ENCODE results near the gene DNAJA4.

DNAJA4 gene

DNA sequence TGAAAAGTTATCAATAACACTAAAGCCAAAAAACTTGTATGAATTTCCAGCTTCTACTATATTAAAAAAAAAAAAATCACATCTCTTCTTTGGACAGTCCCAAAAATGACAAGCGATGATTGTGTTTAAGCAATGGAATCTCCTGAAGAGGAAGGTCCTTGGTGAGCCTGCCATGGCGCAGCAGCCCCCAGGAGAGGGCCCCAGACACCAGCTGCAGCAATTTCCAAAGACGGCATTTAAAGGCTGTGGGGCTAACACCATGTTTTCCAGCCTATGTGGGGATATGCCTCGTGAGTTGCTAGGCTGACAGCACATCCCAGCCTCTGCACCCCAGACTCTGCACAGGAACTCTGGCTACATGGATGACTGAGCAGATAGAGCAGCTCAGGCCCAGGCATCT, 20.4 kb downstream of the DNAJA4 start:
- Histone ChIP-seq H3K36me3 (ENCODE audit: control insufficient read depth, insufficient read depth, low read length, severe bottlenecking) (peaks cover 98% of the 10 kb centered on the region), H3K27me3 (replicated peaks; ENCODE audit: control insufficient read depth, insufficient read depth, low read length) (no peaks in the 10 kb centered on the region), H3K4me1 (ENCODE audit: control insufficient read depth, insufficient read depth, low read length) (no peaks in the 10 kb centered on the region), H3K9me3 (ENCODE audit: control insufficient read depth, low read length) (no peaks in the 10 kb centered on the region), H3K9ac (ENCODE audit: low read length) (no peak overlapping the region), H3K4me3 (ENCODE audit: low read length) (no peak overlapping the region)
- DNase-seq (ENCODE audit: low read depth) = no peak

DNA sequence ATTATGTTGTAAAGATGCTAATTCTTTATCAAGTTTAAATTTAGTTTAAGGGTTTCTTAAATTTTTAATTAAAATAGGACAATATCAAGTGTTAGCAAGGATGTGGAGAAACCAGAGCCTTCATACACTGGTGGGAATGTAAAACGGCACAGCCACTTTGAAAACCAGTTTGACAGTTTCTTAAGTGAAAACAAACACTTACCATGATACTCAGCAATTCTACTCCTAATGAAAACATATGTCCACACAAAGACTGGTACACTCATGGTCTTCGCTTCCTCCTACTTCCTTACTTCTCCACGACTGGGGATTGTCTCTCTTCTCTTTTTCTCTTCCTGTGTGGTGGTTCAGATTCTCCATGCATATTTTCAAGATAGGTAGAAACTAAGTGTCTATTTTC, 25.9 kb downstream of the DNAJA4 start:
- Histone ChIP-seq H3K4me1 (ENCODE audit: control insufficient read depth, insufficient read depth, low read length) (no peaks in the 10 kb centered on the region), H3K36me3 (ENCODE audit: control insufficient read depth, insufficient read depth, low read length, severe bottlenecking) (peaks cover 94% of the 10 kb centered on the region), H3K27me3 (replicated peaks; ENCODE audit: control insufficient read depth, insufficient read depth, low read length) (no peaks in the 10 kb centered on the region), H3K4me3 (ENCODE audit: low read length) (no peak overlapping the region), H3K9me3 (ENCODE audit: control insufficient read depth, low read length) (no peaks in the 10 kb centered on the region), H3K9ac (ENCODE audit: low read length) (no peak overlapping the region)
- DNase-seq (ENCODE audit: low read depth) = no peak

DNA sequence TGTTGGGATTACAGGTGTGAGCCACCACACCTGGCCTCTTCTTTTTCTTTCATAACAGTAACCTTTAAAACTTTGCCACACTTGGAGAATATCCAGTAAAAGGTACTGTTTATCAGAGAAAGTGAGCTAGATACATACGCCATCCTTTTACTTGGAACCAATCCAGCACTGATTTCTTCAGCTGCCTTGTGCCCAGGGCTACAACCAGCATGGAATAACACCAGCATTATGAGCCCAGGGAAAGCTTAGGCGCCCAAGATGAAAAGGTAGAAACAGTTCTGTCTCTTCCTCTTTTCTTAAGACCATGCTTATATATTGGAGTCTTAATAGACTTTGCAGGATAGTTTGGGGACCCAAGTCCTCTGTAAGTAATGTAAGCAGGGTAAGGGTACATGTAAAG, 26.7 kb downstream of the DNAJA4 start:
- Histone ChIP-seq H3K36me3 (ENCODE audit: control insufficient read depth, insufficient read depth, low read length, severe bottlenecking) (peaks cover 90% of the 10 kb centered on the region), H3K9me3 (ENCODE audit: control insufficient read depth, low read length) (no peaks in the 10 kb centered on the region), H3K4me3 (ENCODE audit: low read length) (no peak overlapping the region), H3K27me3 (replicated peaks; ENCODE audit: control insufficient read depth, insufficient read depth, low read length) (no peaks in the 10 kb centered on the region), H3K4me1 (ENCODE audit: control insufficient read depth, insufficient read depth, low read length) (no peaks in the 10 kb centered on the region), H3K9ac (ENCODE audit: low read length) (no peak overlapping the region)
- no peak for DNase-seq (ENCODE audit: low read depth)

DNA sequence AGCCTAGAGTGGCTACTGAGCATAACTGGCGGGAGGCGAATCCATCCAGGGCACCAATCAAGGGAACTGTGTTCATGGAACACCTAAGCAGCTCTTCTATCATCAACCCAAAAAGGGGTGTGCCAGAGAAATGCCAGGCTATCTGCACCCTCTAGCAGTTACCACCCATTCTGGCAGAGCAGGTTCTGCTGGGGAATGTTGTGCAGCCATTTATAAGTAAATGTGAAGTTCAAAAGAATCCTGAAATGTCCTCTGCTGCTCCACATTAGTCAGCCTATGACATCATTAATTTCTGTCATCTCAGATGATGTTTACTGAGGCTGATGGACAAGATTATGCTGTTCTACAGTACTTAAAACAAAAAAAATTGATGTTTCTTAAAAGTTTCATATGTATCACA, 27.3 kb downstream of the DNAJA4 start:
- Histone ChIP-seq H3K9me3 (ENCODE audit: control insufficient read depth, low read length) (no peaks in the 10 kb centered on the region), H3K4me3 (ENCODE audit: low read length) (no peak overlapping the region), H3K9ac (ENCODE audit: low read length) (no peak overlapping the region), H3K36me3 (ENCODE audit: control insufficient read depth, insufficient read depth, low read length, severe bottlenecking) (peaks cover 83% of the 10 kb centered on the region), H3K27me3 (replicated peaks; ENCODE audit: control insufficient read depth, insufficient read depth, low read length) (no peaks in the 10 kb centered on the region), H3K4me1 (ENCODE audit: control insufficient read depth, insufficient read depth, low read length) (no peaks in the 10 kb centered on the region)
- no peak for DNase-seq (ENCODE audit: low read depth)

DNA sequence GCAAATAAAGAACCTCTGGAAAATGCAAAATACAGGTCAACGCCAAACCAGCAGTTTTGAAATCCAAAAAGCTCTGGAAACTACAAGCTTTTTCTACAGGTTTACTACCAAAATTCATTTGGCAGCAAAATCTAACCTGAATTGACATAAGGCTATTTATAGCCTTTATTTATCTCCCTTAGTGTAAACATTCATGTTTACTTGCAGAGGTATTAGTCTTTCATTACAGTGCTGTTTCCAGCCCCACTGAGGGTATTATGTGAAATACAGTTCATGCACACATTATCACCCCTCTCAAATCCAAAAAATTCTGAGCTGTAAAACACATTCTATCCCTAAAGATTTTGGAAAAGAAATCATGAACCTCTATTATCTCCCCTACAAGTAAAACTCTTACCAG, 27.9 kb downstream of the DNAJA4 start:
- peaks cover 78% of the 10 kb centered on the region for H3K36me3 ChIP-seq (ENCODE audit: control insufficient read depth, insufficient read depth, low read length, severe bottlenecking)
- no peak overlapping the region for H3K4me3 ChIP-seq (ENCODE audit: low read length)
- H3K9ac ChIP-seq (ENCODE audit: low read length) = no peak overlapping the region
- H3K4me1 ChIP-seq (ENCODE audit: control insufficient read depth, insufficient read depth, low read length) = no peaks in the 10 kb centered on the region
- H3K9me3 ChIP-seq (ENCODE audit: control insufficient read depth, low read length) = no peaks in the 10 kb centered on the region
- no peaks in the 10 kb centered on the region for H3K27me3 ChIP-seq (replicated peaks; ENCODE audit: control insufficient read depth, insufficient read depth, low read length)
- DNase-seq (ENCODE audit: low read depth) = no peak

DNA sequence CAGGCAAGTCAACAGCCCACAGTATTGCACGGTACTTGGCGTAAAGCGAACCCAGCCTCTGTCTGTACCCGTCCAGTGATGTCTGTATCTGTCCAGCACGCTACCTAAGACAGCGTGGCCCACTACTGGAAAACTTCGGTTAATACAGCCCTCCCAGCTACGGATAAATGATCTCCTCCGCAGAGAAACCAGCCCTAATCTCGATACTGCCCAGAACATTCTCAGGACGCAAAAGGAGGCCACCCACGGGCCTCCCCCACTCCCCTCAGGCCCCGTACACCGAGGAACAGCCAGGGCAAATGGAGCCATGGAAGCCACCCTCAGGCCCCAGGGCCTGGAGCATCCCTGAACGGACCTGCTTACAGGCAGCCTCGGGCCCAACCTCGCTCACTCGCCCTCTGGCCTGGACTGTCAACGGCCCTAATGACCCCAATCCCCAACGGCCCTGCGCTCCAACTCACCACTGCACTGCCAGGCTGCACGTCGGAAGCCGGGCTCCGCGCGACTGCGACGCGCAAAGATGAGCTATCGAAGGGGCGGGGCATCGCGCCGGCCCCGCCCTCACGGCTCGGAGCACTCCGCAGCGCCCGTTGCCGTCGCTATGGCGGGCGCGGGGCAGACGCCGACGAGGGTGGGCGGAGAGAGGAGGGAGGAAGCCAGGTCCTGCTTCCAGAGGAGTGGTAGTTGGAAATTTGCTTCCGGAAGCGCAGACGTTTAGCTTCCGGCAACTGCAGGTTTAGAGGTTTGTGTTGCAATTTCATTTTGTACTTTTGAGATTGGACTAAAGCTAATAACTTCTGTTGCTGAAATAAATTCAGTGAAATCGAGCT, 35.0 kb downstream of the DNAJA4 start, which contains the start of gene SKIC8:
TSS of gene SKIC8 (minus strand) at position 509 of the 830 bp plus-strand sequence. CDS start 3,923 bp downstream, outside the sequence.
- Histone ChIP-seq H3K27me3 (replicated peaks; ENCODE audit: control insufficient read depth, insufficient read depth, low read length) (no peaks in the 10 kb centered on the region), H3K4me3 (ENCODE audit: low read length) (peak within 1 kb of the TSS; percentile 90), H3K36me3 (ENCODE audit: control insufficient read depth, insufficient read depth, low read length, severe bottlenecking) (peaks cover 12% of the 10 kb centered on the region), H3K9ac (ENCODE audit: low read length) (peak within 1 kb of the TSS; percentile 91), H3K4me1 (ENCODE audit: control insufficient read depth, insufficient read depth, low read length) (peaks cover 54% of the 10 kb centered on the region), H3K9me3 (ENCODE audit: control insufficient read depth, low read length) (no peaks in the 10 kb centered on the region)
- DNase-seq (ENCODE audit: low read depth) = peak; percentile 97

DNA sequence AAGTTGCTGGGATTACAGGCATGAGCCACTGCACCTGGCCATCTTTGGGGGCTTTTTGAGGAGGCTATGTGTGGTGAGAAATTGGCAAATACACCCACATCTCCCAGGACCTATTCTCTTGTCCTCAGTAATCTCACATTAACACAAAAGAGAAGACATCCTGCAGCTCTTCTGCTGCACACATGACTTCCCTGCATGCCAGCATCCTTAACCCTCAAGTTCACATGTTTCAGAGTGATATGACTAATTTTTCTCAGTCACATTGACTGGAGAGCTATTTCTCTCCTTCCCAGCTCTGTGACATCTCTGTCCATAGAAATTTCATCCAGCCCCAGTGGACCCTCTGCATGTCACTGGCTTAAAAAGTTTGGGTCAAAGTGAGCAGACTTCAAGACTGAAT, 37.0 kb downstream of the DNAJA4 start:
- Histone ChIP-seq H3K4me1 (ENCODE audit: control insufficient read depth, insufficient read depth, low read length) (peaks cover 74% of the 10 kb centered on the region), H3K27me3 (replicated peaks; ENCODE audit: control insufficient read depth, insufficient read depth, low read length) (no peaks in the 10 kb centered on the region), H3K9ac (ENCODE audit: low read length) (peak overlapping the region; percentile 66), H3K4me3 (ENCODE audit: low read length) (peak overlapping the region; percentile 44), H3K9me3 (ENCODE audit: control insufficient read depth, low read length) (no peaks in the 10 kb centered on the region), H3K36me3 (ENCODE audit: control insufficient read depth, insufficient read depth, low read length, severe bottlenecking) (no peaks in the 10 kb centered on the region)
- no peak for DNase-seq (ENCODE audit: low read depth)

DNA sequence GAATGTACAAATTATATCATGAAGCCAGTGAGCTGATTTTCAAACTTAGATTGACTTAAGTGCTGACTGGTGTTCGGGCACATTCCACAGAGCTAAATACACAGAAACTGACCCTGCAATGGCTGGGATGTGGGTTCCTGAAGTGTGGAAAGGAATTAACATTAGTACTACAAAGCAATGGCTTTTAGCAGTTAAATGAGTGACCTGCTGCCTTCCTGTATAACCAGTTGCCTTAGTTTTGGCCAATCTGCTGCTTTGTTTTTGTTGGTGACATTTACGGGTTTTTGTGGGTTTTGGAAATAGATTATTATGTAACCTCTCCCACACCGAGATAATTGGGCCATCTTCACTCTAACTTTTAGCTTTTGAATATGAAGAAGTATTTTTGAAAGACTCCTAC, 37.5 kb downstream of the DNAJA4 start:
- Histone ChIP-seq H3K9ac (ENCODE audit: low read length) (peak overlapping the region; percentile 66), H3K27me3 (replicated peaks; ENCODE audit: control insufficient read depth, insufficient read depth, low read length) (no peaks in the 10 kb centered on the region), H3K4me1 (ENCODE audit: control insufficient read depth, insufficient read depth, low read length) (peaks cover 79% of the 10 kb centered on the region), H3K9me3 (ENCODE audit: control insufficient read depth, low read length) (no peaks in the 10 kb centered on the region), H3K36me3 (ENCODE audit: control insufficient read depth, insufficient read depth, low read length, severe bottlenecking) (no peaks in the 10 kb centered on the region), H3K4me3 (ENCODE audit: low read length) (peak overlapping the region; percentile 44)
- DNase-seq (ENCODE audit: low read depth) = no peak

DNA sequence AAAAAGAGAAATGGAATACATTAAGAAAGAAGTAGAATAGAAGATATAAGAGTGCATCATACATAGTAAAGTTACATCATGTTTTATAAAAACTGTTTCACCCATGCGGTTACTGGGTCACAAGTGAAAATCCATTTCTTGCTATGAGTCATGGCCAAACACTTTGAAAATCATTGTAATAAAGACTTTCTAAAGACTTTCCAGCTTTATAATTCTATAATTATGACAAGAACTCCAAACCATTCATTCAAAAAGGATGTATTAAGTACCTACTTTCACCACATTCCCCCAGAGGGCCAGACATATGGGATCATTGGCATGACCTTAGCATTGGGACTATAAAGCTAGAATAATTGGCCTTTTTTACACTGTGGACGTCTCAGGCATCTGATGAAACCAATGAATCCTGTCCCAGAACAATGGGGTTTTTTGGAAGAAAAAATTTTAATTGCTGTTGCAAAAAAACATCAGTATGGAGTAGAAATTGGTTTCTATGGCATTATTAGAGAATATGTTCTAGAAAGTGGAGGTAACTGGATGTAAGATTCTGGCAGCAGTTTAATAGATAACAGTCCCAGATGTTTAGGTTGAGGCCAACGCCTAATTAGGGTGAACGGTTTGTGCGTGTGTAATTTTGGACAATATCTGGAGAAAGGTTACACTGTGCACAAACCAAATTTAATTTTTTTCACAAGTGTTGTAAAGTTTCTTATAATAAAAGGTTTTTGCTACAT, 38.4 kb downstream of the DNAJA4 start:
- DNase-seq (ENCODE audit: low read depth) = peak; percentile 79
- Histone ChIP-seq H3K9ac (ENCODE audit: low read length) (peak overlapping the region; percentile 66), H3K9me3 (ENCODE audit: control insufficient read depth, low read length) (no peaks in the 10 kb centered on the region), H3K4me3 (ENCODE audit: low read length) (peak overlapping the region; percentile 51), H3K36me3 (ENCODE audit: control insufficient read depth, insufficient read depth, low read length, severe bottlenecking) (no peaks in the 10 kb centered on the region), H3K27me3 (replicated peaks; ENCODE audit: control insufficient read depth, insufficient read depth, low read length) (no peaks in the 10 kb centered on the region), H3K4me1 (ENCODE audit: control insufficient read depth, insufficient read depth, low read length) (peaks cover 84% of the 10 kb centered on the region)

DNA sequence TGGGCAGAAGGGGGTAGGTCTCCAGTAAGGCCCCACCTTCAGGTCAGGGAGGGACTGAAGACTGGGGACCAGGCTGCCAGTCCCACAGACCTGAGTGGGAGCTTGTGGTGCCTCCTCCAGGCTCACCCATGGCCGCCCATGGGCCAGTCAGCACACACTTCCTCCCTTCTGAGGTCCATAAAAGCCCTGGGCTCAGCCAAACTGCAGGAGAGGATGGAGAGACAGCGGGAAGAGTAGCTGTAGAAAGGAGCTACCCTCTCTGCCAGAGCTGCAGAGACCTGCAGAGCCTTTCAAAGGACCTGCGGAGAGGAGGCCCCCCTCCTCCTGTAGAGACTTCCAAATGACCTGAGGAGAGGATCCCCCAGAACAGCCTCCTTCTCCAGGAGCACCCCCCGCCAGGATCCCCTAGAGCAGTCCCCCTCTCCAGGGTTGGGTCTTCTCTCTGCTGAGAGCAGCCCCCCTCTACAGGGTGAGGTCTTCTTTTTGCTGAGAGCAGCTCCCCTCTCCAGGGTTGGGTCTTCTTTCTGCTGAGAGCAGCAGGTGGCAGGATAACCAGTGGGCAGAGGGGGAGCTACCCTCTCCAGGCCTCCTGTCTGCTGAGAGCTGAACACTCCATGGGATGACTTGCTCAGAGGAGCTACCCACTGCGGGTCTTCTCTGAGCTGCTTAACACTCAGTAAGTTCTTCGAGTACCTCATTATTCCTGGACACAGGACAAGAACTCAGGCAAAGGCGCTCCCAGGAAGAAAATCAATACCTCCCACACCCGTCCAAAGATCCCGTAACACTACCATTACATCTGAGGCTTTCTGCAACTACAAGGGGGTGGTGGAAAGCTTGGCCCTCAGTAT, 40.1 kb downstream of the DNAJA4 start:
- H3K27me3 ChIP-seq (replicated peaks; ENCODE audit: control insufficient read depth, insufficient read depth, low read length) = peaks cover 3% of the 10 kb centered on the region
- no peak overlapping the region for H3K4me3 ChIP-seq (ENCODE audit: low read length)
- no peak overlapping the region for H3K9ac ChIP-seq (ENCODE audit: low read length)
- DNase-seq (ENCODE audit: low read depth) = no peak
- no peaks in the 10 kb centered on the region for H3K36me3 ChIP-seq (ENCODE audit: control insufficient read depth, insufficient read depth, low read length, severe bottlenecking)
- peaks cover 77% of the 10 kb centered on the region for H3K4me1 ChIP-seq (ENCODE audit: control insufficient read depth, insufficient read depth, low read length)
- H3K9me3 ChIP-seq (ENCODE audit: control insufficient read depth, low read length) = no peaks in the 10 kb centered on the region

All from adipocyte (in vitro differentiated cells).